ENCODE data around the gene SNTG2.

Gene SNTG2

GRCh38 chr2:1403565-1403964, 452.9 kb downstream of the SNTG2 start:
- H3K36me3 ChIP-seq (ENCODE audit: insufficient read depth, low read length): no peaks in the 10 kb centered on the region
- H3K9me3 ChIP-seq (ENCODE audit: insufficient read depth, low read depth, low read length): no peaks in the 10 kb centered on the region
- no peak overlapping the region for H3K4me2 ChIP-seq (ENCODE audit: low read depth, low read length, poor library complexity, severe bottlenecking)
- H2AFZ ChIP-seq (ENCODE audit: low read length): no peak overlapping the region
- no peaks in the 10 kb centered on the region for H3K27me3 ChIP-seq (ENCODE audit: insufficient read depth, low read length, poor library complexity, severe bottlenecking)
- no peak overlapping the region for H3K9ac ChIP-seq (ENCODE audit: low read depth, low read length, poor library complexity, severe bottlenecking)
- no peaks in the 10 kb centered on the region for H4K20me1 ChIP-seq (ENCODE audit: insufficient read depth, low read length, poor library complexity, severe bottlenecking)
- no peaks in the 10 kb centered on the region for H3K9me2 ChIP-seq (replicated peaks; ENCODE audit: low read depth, low read length)
- H3K4me3 ChIP-seq (ENCODE audit: low read length, poor library complexity, severe bottlenecking): no peak overlapping the region
- H3K4me1 ChIP-seq (ENCODE audit: insufficient read depth, low read length, poor library complexity, severe bottlenecking): peaks cover 26% of the 10 kb centered on the region
- no peaks in the 10 kb centered on the region for H3F3A ChIP-seq (ENCODE audit: low read depth)
- TF ChIP-seq EZH2phosphoT487 (IDR thresholded peaks at IDR 0.05; ENCODE audit: borderline replicate concordance): no peak
- TF ChIP-seq CTCF (conservative IDR thresholded peaks at IDR 0.05; ENCODE audit: low read length): no peak
- no peaks in the 10 kb centered on the region for H3K79me2 ChIP-seq (ENCODE audit: insufficient read depth, low read length)

- H3K4me3 ChIP-seq (ENCODE audit: low read length, poor library complexity, severe bottlenecking): no peak overlapping the region
- H3K79me2 ChIP-seq (ENCODE audit: insufficient read depth, low read length): no peaks in the 10 kb centered on the region
- no peaks in the 10 kb centered on the region for H3K36me3 ChIP-seq (ENCODE audit: insufficient read depth, low read length)
- H3K27me3 ChIP-seq (ENCODE audit: insufficient read depth, low read length, poor library complexity, severe bottlenecking): no peaks in the 10 kb centered on the region
- no peaks in the 10 kb centered on the region for H3F3A ChIP-seq (ENCODE audit: low read depth)
- H4K20me1 ChIP-seq (ENCODE audit: insufficient read depth, low read length, poor library complexity, severe bottlenecking): no peaks in the 10 kb centered on the region
- H3K9me2 ChIP-seq (replicated peaks; ENCODE audit: low read depth, low read length): no peaks in the 10 kb centered on the region
- no peak overlapping the region for H2AFZ ChIP-seq (ENCODE audit: low read length)
- peaks cover 28% of the 10 kb centered on the region for H3K4me1 ChIP-seq (ENCODE audit: insufficient read depth, low read length, poor library complexity, severe bottlenecking)
- TF ChIP-seq CTCF (conservative IDR thresholded peaks at IDR 0.05; ENCODE audit: low read length) (no peak), EZH2phosphoT487 (IDR thresholded peaks at IDR 0.05; ENCODE audit: borderline replicate concordance) (no peak)
- H3K9ac ChIP-seq (ENCODE audit: low read depth, low read length, poor library complexity, severe bottlenecking): no peak overlapping the region
- no peak overlapping the region for H3K4me2 ChIP-seq (ENCODE audit: low read depth, low read length, poor library complexity, severe bottlenecking)
- H3K9me3 ChIP-seq (ENCODE audit: insufficient read depth, low read depth, low read length): no peaks in the 10 kb centered on the region
These were observed 454.5 kb downstream of the SNTG2 start for GRCh38 chr2:1405124-1405523.

GRCh38 chr2:1405967-1406366, 455.3 kb downstream of the SNTG2 start:
- no peaks in the 10 kb centered on the region for H3K36me3 ChIP-seq (ENCODE audit: insufficient read depth, low read length)
- H3K4me1 ChIP-seq (ENCODE audit: insufficient read depth, low read length, poor library complexity, severe bottlenecking): peaks cover 28% of the 10 kb centered on the region
- no peaks in the 10 kb centered on the region for H3K27me3 ChIP-seq (ENCODE audit: insufficient read depth, low read length, poor library complexity, severe bottlenecking)
- no peak overlapping the region for H3K9ac ChIP-seq (ENCODE audit: low read depth, low read length, poor library complexity, severe bottlenecking)
- H3F3A ChIP-seq (ENCODE audit: low read depth): no peaks in the 10 kb centered on the region
- H3K9me3 ChIP-seq (ENCODE audit: insufficient read depth, low read depth, low read length): no peaks in the 10 kb centered on the region
- no peak overlapping the region for H2AFZ ChIP-seq (ENCODE audit: low read length)
- no peak overlapping the region for H3K4me2 ChIP-seq (ENCODE audit: low read depth, low read length, poor library complexity, severe bottlenecking)
- H4K20me1 ChIP-seq (ENCODE audit: insufficient read depth, low read length, poor library complexity, severe bottlenecking): no peaks in the 10 kb centered on the region
- TF ChIP-seq CTCF (conservative IDR thresholded peaks at IDR 0.05; ENCODE audit: low read length): no peak
- TF ChIP-seq EZH2phosphoT487 (IDR thresholded peaks at IDR 0.05; ENCODE audit: borderline replicate concordance): no peak
- no peak overlapping the region for H3K4me3 ChIP-seq (ENCODE audit: low read length, poor library complexity, severe bottlenecking)
- no peaks in the 10 kb centered on the region for H3K79me2 ChIP-seq (ENCODE audit: insufficient read depth, low read length)
- no peaks in the 10 kb centered on the region for H3K9me2 ChIP-seq (replicated peaks; ENCODE audit: low read depth, low read length)
